Activated effector memory CD4-positive, alpha-beta T cell treated with Interleukin-2 at 50 U/mL for 16 hours (primary cell): ENCODE results near the gene DNAAF3.

ENCODE experiments used
- DNase-seq: peaks from one replicate; pipeline ENCODE4 v3.0.0-alpha.2; 2020

Gene DNAAF3

DNA sequence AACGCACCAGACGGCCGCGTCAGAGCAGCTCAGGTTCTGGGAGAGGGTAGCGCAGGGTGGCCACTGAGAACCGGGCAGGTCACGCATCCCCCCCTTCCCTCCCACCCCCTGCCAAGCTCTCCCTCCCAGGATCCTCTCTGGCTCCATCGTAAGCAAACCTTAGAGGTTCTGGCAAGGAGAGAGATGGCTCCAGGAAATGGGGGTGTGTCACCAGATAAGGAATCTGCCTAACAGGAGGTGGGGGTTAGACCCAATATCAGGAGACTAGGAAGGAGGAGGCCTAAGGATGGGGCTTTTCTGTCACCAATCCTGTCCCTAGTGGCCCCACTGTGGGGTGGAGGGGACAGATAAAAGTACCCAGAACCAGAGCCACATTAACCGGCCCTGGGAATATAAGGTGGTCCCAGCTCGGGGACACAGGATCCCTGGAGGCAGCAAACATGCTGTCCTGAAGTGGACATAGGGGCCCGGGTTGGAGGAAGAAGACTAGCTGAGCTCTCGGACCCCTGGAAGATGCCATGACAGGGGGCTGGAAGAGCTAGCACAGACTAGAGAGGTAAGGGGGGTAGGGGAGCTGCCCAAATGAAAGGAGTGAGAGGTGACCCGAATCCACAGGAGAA, 50.9 kb downstream of the DNAAF3 start:
- DNase-seq: no peak

DNA sequence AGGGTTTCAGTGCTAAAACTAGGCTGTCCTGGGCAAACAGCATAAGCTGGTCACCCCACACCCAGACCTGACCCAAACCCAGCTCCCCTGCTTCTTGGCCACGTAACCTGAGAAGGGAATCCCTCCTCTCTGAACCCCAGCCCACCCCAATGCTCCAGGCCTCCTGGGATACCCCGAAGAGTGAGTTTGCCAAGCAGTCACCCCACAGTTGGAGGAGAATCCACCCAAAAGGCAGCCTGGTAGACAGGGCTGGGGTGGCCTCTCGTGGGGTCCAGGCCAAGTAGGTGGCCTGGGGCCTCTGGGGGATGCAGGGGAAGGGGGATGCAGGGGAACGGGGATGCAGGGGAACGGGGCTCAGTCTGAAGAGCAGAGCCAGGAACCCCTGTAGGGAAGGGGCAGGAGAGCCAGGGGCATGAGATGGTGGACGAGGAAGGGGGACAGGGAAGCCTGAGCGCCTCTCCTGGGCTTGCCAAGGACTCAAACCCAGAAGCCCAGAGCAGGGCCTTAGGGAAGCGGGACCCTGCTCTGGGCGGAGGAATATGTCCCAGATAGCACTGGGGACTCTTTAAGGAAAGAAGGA, 51.8 kb downstream of the DNAAF3 start:
- DNase-seq: no peak

DNA sequence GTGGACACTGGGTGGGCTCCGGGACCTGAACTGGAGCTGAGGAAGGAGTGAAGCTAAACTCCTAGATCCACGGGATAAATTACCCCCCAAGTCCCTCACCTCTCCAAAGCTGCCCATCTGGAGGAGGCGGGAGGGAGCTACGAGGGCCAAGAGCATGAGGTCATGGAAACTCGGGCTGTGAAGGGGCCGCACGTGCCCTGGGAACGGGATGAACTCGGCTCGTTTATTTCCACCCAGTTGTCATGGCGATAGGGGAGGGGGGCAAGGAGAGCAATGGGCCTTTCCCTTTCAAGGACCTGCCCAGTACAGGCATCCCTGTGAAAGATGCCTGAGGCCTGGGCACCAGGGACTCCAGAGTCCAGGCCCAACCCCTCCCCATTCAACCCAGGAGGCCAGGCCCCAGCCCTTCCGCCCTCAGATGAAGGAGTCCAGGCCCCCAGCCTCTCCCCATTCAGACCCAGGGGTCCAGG, 52.8 kb downstream of the DNAAF3 start:
- no peak for DNase-seq

DNA sequence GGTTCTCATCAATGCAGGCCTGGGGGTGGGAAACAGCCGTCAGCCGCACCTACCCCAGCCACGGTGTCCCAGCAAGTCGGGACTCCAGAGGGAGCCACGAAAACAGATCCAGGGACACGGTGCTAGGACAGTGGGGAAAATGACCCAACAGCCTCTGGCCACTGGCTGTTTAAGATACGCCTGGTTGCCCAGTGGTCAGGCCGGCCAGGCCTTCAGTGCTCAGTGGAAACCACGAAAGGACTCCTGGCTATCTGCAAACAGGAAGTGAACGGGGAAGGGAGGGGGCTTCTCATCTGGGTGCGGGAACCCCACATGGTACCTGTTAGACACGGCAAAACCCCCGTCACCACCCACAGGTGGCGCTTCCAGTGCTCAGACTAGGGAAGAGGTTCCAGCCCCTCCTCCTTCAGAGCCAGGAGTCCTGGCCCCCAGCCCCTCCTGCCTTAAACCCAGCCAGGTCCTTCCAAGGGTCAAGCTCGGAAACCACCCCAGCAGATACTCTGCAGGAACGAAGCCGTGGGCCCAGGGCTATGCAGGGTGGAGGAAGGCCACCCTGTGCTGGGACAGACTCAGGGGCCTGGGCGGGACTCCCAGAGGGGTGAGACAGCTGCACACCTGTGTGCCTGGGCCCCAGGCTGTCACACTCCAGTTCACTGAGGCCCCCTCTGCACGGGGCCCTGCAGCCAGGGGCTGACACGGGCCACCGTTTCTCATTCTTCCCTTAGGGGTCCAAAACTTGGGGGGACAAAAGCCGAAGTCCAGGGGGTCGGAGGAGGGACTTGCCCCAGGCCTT, 53.4 kb downstream of the DNAAF3 start:
- no peak for DNase-seq

DNA sequence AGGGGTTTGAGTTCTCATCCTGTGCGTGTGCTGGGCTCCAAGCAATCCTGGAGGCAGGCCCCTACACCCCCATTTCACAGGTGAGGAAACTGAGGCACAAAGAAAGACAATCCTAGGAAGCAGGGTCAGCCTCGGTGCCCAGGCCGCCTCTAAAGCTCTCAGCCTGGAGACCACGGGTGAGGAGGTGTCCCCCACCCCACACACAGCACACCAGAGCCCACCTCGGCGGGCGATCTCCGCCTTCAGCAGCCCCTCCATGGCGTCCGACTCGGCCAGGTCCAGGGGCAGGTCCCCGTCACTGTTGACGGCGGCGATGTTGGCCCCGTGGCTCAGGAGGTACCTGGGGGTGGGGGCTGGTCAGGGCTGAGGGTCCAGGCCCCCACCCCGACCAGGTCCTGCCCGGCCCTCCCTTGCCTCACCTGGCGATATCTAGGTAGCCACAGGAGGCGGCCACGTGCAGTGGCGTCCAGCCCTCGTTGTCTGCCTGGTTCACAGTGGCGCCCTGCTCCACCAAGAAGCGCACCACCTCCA, 54.1 kb downstream of the DNAAF3 start:
- DNase-seq: no peak

DNA sequence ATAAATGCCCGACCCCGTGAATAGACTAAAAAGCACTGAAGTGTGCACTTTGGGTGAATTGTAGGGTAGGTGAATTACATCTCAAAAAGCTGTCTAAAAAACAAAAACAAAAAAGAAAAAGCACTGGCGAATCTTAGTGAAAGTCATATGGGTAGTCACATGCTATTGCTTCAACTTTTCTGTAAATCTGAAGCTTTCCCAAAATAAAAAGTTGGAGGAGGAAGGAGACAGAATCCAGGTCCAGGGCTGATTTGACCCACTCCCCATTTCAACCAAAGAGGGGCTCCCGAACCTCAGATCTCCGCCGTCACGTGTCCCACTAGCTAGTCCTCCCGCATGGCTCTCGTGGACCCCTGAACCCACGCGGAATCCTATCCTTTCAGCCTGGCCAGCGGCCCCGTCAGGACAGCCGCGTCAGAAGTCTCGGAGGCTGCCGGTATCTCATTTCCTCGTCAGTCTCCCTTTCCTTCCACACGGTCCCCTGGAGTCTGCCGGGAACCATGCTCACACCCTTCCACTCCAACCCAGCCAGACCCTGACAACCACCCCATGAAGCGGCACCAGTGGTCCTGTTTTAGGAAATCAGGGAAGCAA, 55.1 kb downstream of the DNAAF3 start:
- no peak for DNase-seq

DNA sequence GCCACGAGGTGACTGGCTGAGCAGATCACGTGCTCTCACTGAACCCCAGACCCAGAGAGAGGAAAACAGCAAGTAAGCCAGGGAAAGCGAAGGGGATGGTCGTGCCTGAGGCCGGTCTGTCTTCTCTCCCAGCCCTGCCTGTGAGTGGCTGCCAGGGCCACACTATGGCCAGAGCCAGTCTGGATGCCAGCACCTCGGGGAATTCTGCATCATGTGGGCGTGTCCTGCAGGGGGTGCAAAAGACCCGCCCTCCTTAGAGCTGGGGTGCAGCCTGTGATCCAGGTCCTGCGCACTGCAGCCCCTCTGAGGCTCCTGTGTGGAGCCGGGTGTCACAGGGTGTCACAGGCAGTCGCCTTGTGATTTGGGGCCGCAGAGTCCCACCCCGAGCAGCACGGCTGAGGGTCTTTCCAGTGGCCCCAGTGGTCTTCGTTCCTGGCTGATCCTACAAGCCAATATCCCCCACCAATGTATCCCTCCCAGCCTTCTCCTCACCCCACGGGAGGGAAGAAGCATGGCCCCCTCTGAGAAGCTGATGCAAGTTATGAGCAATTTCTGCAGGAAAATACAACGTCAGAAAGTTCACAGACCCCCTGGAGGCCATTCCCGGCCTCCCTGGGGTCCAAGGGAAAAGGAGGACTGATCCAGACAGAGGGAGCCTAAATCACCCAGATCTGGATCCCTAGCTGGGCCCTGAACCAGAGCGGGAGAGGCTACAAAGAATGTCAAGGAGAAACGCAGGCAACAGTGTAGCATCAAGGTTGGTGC, 56.7 kb downstream of the DNAAF3 start:
- DNase-seq: no peak
